Ishikawa (cell line): ENCODE data around the gene SIVA1.

ENCODE experiments used
- CEBPB ChIP-seq: IDR thresholded peaks from 2 replicates; pipeline ENCODE4 v1.6.1; 2012
- CREB1 ChIP-seq: IDR thresholded peaks from 2 replicates; pipeline ENCODE4 v1.6.1; 2012; ENCODE audit warnings: low read depth
- EGR1 ChIP-seq: IDR thresholded peaks from 2 replicates; pipeline ENCODE4 v1.6.1; 2012
- EP300 ChIP-seq: IDR thresholded peaks from 2 replicates; pipeline ENCODE4 v1.6.1; 2012; ENCODE audit warnings: borderline replicate concordance
- FOXM1 ChIP-seq: IDR thresholded peaks from 2 replicates; pipeline ENCODE4 v1.6.1; 2012; ENCODE audit warnings: low read depth, borderline replicate concordance
- MAX ChIP-seq: IDR thresholded peaks from 2 replicates; pipeline ENCODE4 v1.6.1; 2012
- NFIC ChIP-seq: IDR thresholded peaks from 2 replicates; pipeline ENCODE4 v1.6.1; 2012
- RAD21 ChIP-seq: IDR thresholded peaks from 2 replicates; pipeline ENCODE4 v1.6.1; 2012; ENCODE audit warnings: low read depth
- TAF1 ChIP-seq: IDR thresholded peaks from 2 replicates; pipeline ENCODE4 v1.6.1; 2012; ENCODE audit warnings: low read depth, mild to moderate bottlenecking
- TCF12 ChIP-seq: IDR thresholded peaks from 2 replicates; pipeline ENCODE4 v1.6.1; 2012; ENCODE audit warnings: low read depth
- USF1 ChIP-seq: IDR thresholded peaks from 2 replicates; pipeline ENCODE4 v1.6.1; 2012
- YY1 ChIP-seq: IDR thresholded peaks from 2 replicates; pipeline ENCODE4 v1.6.1; 2012; ENCODE audit warnings: low read depth
- TF ChIP-seq, protein P1 (sequence below): IDR thresholded peaks from 2 replicates; pipeline ENCODE4 v1.6.1; 2012; ENCODE audit warnings: low read depth, mild to moderate bottlenecking

- TF ChIP-seq CREB1 (no peak), MAX (no peak), NFIC (no peak), FOXM1 (no peak), CEBPB (no peak), EP300 (no peak), USF1 (no peak), RAD21 (no peak), TCF12 (no peak), TAF1 (no peak), YY1 (no peak), EGR1 (no peak)
- TF ChIP-seq, protein P1, sequence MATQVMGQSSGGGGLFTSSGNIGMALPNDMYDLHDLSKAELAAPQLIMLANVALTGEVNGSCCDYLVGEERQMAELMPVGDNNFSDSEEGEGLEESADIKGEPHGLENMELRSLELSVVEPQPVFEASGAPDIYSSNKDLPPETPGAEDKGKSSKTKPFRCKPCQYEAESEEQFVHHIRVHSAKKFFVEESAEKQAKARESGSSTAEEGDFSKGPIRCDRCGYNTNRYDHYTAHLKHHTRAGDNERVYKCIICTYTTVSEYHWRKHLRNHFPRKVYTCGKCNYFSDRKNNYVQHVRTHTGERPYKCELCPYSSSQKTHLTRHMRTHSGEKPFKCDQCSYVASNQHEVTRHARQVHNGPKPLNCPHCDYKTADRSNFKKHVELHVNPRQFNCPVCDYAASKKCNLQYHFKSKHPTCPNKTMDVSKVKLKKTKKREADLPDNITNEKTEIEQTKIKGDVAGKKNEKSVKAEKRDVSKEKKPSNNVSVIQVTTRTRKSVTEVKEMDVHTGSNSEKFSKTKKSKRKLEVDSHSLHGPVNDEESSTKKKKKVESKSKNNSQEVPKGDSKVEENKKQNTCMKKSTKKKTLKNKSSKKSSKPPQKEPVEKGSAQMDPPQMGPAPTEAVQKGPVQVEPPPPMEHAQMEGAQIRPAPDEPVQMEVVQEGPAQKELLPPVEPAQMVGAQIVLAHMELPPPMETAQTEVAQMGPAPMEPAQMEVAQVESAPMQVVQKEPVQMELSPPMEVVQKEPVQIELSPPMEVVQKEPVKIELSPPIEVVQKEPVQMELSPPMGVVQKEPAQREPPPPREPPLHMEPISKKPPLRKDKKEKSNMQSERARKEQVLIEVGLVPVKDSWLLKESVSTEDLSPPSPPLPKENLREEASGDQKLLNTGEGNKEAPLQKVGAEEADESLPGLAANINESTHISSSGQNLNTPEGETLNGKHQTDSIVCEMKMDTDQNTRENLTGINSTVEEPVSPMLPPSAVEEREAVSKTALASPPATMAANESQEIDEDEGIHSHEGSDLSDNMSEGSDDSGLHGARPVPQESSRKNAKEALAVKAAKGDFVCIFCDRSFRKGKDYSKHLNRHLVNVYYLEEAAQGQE, result no peak
Observed at GRCh38 chr14:104725772-104726548, 27.0 kb upstream of the SIVA1 start.
